Measurements from ENCODE around the gene PRKACB. TPM values are rescaled to one million over a fixed set of nuclear protein-coding genes. Genes with fewer than 3 reads are reported as not detected.

The PRKACB gene
- total and polyA plus RNA-seq, 4 donors: 5.9 to 18.2 (median 8.9) TPM

- WGBS: 84% methylated on average over 2 of the region's 2 CpGs
- Histone ChIP-seq H3K27me3 (ENCODE audit: control insufficient read depth in 4 of 4, insufficient read depth in 4 of 4, low read length in 3 of 4) (no peaks in the 10 kb centered on the region), H3K36me3 (ENCODE audit: control insufficient read depth in 4 of 4, insufficient read depth in 3 of 4, low read depth in 1 of 4, low read length in 3 of 4) (no peaks in the 10 kb centered on the region), H3K4me1 (ENCODE audit: control insufficient read depth in 4 of 4, insufficient read depth in 4 of 4, low read length in 3 of 4) (no peaks in the 10 kb centered on the region), H3K4me3 (ENCODE audit: low read depth in 1 of 3, low read length in 3 of 3) (no peak overlapping the region), H3K27ac (ENCODE audit: low read depth in 1 of 2, low read length in 2 of 2) (no peak overlapping the region), H3K9me3 (ENCODE audit: control insufficient read depth in 4 of 4, low read length in 3 of 4) (no peaks in the 10 kb centered on the region), H3K9ac (ENCODE audit: low read depth in 1 of 2, low read length in 2 of 2) (no peak overlapping the region)
- TF ChIP-seq MAX (IDR thresholded peaks at IDR 0.05) (no peak), NR2F2 (IDR thresholded peaks at IDR 0.05) (no peak), GABPA (IDR thresholded peaks at IDR 0.05 in 1 of 2, conservative IDR thresholded peaks at IDR 0.05 in 1 of 2) (no peak), FOXA1 (IDR thresholded peaks at IDR 0.05) (no peak)
- no peak for DNase-seq (ENCODE audit: low spot score)
These were observed 12.1 kb downstream of the PRKACB start for GRCh38 chr1:84156210-84156621.

DNA sequence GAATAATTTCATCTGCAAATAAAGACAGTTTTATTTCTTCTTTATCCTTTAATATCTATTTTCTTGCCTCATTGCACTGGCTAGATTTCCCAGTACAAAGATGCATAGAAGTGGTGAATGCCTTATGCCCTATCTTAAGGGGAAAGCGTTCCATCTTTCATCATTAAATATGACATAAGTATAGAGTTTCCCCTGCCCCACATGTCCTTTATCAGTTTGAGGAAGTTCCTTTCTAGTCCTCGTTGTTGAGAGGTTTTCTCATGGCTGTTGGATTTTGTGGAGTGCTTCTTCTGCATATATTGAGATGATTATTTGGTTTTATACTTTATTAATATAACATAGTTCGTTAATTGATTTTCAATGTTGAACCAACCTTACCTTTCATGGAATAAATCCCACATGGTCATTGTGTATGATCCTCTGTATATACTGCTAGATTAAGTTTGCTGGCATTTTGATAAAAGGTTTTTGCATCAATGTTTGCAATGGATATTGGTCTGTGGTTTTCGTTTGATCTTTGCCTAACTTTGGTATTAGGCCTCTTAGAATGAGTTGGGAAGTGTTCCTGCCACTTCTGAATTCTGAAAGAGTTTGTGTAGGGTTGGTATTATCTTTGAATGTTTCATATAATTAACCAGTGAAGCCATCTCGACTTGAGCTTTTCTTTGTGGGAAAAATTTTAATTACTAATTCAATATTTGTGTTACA lies 15.6 kb downstream of the PRKACB start:
- DNase-seq (ENCODE audit: low spot score): no peak
- no peaks in the 10 kb centered on the region for H3K9me3 ChIP-seq (ENCODE audit: control insufficient read depth in 4 of 4, low read length in 3 of 4)
- WGBS: 82% methylated on average over 5 of the region's 5 CpGs
- no peaks in the 10 kb centered on the region for H3K36me3 ChIP-seq (ENCODE audit: control insufficient read depth in 4 of 4, insufficient read depth in 3 of 4, low read depth in 1 of 4, low read length in 3 of 4)
- no peak overlapping the region for H3K27ac ChIP-seq (ENCODE audit: low read depth in 1 of 2, low read length in 2 of 2)
- peaks cover 0 to 3% (median 0%) of the 10 kb centered on the region in 4 donors for H3K4me1 ChIP-seq (ENCODE audit: control insufficient read depth in 4 of 4, insufficient read depth in 4 of 4, low read length in 3 of 4)
- no peak overlapping the region for H3K4me3 ChIP-seq (ENCODE audit: low read depth in 1 of 3, low read length in 3 of 3)
- H3K27me3 ChIP-seq (ENCODE audit: control insufficient read depth in 4 of 4, insufficient read depth in 4 of 4, low read length in 3 of 4): no peaks in the 10 kb centered on the region
- TF ChIP-seq FOXA1 (IDR thresholded peaks at IDR 0.05): no peak
- TF ChIP-seq, protein P1, sequence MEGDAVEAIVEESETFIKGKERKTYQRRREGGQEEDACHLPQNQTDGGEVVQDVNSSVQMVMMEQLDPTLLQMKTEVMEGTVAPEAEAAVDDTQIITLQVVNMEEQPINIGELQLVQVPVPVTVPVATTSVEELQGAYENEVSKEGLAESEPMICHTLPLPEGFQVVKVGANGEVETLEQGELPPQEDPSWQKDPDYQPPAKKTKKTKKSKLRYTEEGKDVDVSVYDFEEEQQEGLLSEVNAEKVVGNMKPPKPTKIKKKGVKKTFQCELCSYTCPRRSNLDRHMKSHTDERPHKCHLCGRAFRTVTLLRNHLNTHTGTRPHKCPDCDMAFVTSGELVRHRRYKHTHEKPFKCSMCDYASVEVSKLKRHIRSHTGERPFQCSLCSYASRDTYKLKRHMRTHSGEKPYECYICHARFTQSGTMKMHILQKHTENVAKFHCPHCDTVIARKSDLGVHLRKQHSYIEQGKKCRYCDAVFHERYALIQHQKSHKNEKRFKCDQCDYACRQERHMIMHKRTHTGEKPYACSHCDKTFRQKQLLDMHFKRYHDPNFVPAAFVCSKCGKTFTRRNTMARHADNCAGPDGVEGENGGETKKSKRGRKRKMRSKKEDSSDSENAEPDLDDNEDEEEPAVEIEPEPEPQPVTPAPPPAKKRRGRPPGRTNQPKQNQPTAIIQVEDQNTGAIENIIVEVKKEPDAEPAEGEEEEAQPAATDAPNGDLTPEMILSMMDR (IDR thresholded peaks at IDR 0.05; ENCODE audit: low read depth, low read length, missing input control): no peak
- no peak for TF ChIP-seq JUND (IDR thresholded peaks at IDR 0.05)
- TF ChIP-seq RAD21 (IDR thresholded peaks at IDR 0.05): no peak
- TF ChIP-seq NR2F2 (IDR thresholded peaks at IDR 0.05): no peak
- TF ChIP-seq ATF3 (IDR thresholded peaks at IDR 0.05): no peak
- TF ChIP-seq MAX (IDR thresholded peaks at IDR 0.05): no peak
- no peak for TF ChIP-seq SP1 (IDR thresholded peaks at IDR 0.05)
- no peak for TF ChIP-seq ZBTB33 (IDR thresholded peaks at IDR 0.05)
- TF ChIP-seq, protein P2, sequence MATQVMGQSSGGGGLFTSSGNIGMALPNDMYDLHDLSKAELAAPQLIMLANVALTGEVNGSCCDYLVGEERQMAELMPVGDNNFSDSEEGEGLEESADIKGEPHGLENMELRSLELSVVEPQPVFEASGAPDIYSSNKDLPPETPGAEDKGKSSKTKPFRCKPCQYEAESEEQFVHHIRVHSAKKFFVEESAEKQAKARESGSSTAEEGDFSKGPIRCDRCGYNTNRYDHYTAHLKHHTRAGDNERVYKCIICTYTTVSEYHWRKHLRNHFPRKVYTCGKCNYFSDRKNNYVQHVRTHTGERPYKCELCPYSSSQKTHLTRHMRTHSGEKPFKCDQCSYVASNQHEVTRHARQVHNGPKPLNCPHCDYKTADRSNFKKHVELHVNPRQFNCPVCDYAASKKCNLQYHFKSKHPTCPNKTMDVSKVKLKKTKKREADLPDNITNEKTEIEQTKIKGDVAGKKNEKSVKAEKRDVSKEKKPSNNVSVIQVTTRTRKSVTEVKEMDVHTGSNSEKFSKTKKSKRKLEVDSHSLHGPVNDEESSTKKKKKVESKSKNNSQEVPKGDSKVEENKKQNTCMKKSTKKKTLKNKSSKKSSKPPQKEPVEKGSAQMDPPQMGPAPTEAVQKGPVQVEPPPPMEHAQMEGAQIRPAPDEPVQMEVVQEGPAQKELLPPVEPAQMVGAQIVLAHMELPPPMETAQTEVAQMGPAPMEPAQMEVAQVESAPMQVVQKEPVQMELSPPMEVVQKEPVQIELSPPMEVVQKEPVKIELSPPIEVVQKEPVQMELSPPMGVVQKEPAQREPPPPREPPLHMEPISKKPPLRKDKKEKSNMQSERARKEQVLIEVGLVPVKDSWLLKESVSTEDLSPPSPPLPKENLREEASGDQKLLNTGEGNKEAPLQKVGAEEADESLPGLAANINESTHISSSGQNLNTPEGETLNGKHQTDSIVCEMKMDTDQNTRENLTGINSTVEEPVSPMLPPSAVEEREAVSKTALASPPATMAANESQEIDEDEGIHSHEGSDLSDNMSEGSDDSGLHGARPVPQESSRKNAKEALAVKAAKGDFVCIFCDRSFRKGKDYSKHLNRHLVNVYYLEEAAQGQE (IDR thresholded peaks at IDR 0.05): no peak
- no peak for TF ChIP-seq EGR1 (IDR thresholded peaks at IDR 0.05; ENCODE audit: low read depth in 2 of 2)
- no peak for TF ChIP-seq HNF4G (IDR thresholded peaks at IDR 0.05)
- no peak for TF ChIP-seq TAF1 (conservative IDR thresholded peaks at IDR 0.05)
- H3K9ac ChIP-seq (ENCODE audit: low read depth in 1 of 2, low read length in 2 of 2): no peak overlapping the region
